Islet of Langerhans (tissue), 1 donor: ENCODE measurements around the gene SMAD6.

Source experiments
- FAIRE-seq: peaks from one replicate; lab custom pipeline; 2011; peaks lifted over from hg19 to GRCh38; lab: Jason Lieb, UNC

SMAD6 gene

DNA sequence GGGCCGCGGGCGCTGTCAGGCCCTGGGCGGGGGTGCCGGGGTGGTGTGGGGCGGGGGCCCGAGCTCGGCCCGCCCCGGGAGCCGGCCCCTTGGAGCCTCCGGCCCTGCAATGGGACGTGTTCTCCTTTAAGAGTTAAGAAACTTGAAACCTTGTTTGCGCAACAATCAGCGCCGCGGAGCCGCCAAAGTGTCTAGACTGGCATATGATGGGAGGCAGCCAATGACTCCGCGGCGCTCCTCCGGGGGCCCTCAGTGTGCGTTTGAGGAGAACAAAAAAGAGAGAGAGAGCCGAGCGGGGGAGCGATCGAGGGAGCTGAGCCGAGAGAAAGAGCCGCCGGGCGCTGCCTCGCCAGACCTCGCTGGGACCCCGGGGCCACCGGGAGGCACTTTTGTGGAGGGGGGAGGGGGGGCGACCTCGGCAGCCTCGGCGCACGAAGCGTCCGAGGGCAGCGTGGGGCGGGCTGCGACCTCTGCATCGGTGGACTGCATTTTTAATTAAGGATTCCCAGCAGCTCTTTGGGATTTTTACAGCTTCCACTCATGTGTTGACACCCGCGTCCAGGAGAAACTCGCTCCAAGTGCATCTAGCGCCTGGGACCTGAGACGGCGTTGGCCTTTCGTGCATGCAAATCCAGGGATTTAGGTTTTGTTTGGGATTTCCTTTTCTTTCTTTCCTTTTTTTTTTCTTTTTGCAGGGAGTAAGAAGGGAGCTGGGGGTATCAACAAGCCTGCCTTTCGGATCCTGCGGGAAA lies at the start of gene SMAD6:
SMAD6 (plus strand) TSS at position 202 of the 752 bp plus-strand sequence. CDS start 1,023 bp downstream, outside the sequence.
- no peak for FAIRE-seq

DNA sequence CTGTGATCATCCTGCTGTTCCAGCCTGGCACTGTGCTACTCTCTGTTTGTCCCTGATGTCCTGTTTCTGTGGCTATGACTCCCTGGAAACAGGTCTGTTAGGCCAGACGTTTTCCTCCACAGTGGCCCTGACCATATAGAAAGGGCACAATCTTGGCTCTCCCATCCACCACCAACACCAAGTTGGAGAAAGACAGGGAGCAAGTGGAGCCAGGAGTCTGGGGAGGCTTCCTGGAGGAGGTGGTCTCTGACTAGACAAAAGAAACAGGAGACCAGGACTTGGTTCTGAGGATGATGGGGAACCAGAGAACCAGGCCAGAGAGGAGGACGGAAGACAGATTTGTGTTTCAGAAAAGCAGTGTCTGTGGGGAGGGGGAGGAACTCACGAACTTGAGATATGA lies 49.2 kb upstream of the SMAD6 start:
- no peak for FAIRE-seq

DNA sequence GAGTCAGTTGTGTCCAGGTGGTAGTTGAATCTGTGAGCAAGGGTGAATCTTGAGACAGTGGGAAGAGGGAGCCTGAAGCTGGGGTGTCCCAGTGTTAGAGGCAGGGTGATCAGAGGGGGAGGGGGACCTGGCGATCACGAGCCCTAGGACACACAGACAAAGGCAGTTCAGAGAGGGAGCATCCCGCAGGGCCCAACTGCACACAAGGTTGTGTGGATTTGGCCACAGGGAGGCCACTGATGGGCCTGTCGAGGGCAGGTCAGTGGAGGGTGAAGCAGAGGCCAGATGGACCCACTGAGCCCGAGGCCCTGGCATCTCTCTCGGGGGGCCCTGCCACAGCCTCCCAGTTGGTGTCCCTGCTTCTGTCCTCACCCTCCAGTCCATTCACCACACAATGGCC lies 48.6 kb upstream of the SMAD6 start:
- FAIRE-seq = no peak

DNA sequence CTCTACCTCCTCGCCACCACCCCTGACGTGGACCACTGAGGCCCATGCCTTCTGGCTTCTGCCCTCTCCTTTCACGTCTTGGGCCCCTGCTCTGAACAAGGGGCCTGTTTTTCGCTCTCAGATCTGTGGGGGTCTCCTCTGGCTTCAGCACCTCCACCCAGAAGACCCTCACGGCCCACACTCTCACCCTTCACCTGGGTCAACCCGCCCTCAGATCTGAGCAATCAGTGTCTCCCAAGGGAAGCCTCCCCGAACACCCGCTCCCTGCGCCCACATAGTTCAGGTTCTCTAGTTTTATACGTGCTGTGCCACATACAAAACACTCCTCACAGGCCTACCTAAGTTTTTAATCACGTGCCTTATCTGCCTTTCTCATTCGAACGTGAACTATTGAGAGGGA lies 48.2 kb upstream of the SMAD6 start:
- no peak for FAIRE-seq

DNA sequence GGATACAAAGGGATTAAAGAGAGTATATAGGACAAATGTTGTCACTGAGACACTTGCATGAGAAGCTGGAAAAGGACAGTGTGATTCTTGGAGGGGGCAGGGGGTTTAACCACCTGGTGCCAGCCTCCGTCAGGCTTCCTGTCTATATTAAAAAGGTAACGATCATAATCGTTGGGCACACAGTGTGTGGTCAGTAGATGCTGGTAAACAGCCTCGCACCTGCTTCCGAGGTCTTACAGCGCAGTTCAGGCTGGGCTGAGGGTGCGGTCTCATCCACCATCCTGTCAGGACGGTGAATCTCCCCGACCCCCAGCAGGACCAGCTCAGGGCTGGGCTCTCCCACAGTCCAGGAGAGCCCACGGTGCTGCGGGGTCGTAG lies 47.7 kb upstream of the SMAD6 start:
- no peak for FAIRE-seq

DNA sequence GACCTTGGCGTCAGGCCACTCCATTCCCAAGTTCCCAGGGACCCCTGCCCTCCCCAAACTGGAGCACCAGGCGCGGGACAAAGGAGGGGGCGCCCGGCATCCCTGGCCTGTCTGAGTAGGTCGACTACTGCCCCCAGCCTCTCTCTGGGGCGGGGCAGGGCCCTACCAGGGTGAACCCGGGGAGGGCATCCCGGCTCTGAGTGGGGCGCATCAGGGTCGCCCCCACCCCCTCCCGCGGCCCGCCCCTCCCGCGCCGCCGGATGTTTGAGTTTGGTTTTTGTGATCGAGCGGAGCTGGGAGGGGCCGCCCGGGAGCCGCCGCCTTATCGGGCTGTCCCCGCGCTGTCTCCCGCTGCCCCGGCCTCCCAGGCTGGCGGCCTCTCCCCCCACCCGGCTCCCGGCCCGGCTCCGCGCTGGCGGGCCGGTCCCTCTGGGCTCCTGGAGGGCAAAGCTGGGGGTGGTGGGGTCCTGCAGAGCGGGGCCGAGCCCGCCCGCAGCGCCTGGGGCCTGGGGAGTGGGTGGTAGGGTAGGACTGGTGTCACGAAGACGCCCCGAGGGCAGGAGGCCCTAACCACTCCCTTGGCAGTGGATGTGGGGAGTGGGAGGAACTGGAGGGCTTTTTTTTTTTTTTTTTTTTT lies 47.2 kb upstream of the SMAD6 start:
- FAIRE-seq = no peak

DNA sequence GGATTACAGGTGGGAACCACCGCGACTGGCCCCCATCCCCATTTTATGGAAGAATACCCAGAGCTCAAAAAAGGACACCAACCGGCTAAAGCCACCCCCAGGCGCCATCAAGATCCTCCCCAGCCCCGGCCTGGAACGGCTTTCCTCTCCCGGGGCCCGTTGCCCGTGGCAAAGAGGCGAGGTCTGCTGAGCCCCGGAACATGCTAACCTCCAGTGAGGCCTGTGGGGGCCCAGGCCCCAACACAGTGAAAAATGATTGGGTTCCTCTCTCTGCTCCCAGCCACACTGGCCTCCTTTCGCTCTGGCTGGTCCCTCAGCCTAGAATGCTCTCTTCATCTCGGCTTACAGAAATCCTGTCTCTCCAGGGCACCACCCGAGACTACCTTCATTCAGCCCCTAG lies 46.5 kb upstream of the SMAD6 start:
- no peak for FAIRE-seq

DNA sequence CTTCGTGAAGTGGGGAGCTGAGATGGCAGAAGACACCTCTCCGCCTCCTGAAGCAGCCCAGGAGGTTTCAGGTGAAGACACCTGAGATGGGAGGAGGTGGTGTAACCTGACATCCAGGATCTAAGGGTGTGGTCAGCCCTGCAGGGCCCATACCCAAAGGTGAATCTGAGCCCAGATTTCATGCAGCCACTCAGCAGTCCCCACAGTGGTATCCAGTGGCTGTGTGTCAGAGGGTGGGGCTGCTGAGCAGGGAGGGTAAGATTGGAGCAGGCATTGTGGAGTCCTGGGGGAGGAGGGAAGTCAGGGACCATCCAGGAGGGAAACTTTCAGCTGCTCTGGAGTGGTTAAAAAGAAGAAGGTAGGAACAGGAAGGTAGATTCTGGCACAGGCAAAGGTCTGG lies 46.0 kb upstream of the SMAD6 start:
- FAIRE-seq = no peak

DNA sequence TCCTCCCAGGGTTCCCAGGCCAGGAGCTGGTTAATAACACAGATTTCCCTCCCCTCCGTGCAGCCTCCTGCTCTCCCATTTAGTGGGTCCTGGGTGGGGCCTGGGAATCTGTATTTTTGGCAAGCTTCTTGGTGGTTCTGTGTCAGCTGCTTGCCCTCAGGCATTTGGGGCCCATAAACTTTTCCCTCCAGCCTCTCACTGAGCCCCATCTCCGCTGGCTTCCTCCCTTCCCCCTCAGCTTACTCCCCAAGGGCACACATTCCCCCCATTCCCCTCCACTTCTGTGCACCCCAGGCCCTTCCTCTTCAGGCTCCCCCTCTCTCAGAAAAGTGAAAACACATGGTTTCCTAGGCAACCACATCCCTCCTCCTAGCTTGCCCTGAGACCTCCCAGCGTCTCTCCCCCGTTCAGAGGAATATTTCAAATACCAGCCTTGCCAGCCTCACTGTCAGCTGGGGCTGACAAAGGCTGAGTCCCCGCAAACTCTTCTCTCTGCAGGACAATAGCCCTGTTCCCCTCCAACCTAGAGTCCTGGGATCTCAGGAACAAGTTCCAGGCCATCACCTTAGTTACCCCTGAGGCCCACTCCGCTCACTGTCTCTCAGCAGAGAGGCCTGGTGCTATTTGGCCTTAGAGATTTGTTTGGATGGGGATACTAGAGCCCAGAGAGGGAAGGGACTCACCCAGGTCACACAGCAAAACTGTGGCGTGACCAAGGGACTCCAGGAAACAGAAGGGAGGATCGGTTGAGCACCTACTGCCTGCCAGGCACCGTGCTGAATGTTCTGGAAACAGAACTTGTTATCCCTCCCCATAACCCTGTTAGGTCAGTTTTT lies 44.6 kb upstream of the SMAD6 start:
- FAIRE-seq = no peak

DNA sequence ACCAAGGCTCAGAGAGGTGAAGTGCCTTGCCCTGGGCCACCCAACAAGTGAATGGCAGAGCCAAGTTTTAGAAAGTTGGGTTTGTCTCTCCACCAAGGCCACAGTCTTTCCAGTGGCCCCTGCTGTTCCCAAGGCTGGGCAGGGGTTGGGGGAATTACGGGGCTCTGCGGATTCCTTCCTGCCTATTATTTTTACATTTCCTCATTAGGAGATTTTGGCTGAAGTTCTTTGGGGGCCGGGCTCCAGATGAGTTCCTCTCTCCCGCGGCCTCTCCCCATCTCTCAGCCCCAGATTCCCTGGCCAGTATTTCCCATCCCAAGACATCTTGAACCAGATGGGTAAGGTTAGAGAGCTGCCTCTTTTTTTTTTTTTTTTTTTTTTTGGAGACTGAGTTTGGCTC lies 44.0 kb upstream of the SMAD6 start:
- no peak for FAIRE-seq

DNA sequence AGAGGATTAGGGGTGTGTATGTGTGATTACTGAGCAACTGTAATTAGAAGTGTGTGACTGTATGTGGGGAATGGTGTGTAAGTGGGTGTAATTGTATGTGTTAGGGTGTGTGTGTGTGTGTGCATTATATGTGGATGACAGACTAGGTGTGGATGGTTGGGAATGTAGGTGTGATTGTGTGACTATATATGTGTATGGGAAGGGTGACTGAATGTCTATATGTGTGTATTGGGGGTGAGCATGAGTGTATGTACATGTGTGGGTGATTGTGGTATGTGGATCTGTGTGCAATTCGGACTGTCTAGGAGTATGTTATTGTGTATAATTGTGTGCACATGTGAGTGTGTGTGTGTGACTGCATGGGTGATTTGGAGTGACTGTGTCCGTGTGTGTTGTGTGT lies 43.2 kb upstream of the SMAD6 start:
- FAIRE-seq = no peak

DNA sequence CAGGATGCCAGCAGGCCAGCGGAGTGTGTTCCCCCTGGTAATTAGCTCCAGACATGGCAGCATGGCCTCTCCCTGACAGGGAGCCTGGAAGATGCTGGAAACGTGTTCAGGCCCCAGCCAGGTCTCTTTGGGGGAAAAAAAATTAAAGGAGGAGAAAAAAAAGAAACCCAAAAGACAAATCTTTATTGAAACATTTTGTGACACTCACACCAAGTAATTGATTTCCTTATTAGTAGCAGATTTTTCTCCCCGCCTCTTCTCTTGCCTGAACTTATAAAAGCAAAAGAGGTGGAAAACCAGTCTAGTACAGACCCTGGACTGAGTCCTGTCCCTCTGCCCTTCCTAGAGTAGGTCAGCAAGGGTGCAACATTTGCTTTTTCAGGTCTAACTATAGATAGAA lies 42.7 kb upstream of the SMAD6 start:
- FAIRE-seq = no peak

DNA sequence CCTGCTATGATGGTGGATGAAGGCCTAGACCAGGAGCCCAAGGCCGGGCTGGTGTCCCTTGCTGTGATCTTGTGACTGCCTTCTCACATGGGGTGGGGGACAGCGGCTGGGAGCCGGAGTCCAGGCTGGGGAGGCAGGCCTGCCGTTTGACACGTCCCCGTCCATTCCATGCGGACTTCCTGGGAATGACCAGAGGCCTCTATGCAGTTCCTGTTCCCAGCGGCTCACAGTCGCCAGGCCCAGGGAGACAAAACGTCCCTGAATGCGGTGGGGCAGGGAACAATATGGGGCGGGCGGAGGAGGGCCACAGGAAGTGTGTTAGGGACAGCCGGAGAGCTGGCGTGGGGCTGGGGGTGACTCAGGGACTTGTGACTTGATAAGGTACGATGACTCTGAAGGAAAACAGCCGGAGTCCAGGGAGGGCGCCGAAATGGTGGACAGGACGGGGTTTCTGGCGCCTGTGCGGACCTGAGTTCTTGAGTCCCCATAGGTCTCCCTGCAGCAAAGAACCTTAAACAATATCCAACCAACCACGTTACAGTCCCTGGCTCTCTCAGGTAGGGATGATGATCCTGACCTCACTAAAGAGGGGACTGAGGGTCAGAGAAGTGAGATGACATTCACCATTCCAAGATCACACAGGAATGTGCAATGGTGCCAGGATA lies 40.5 kb upstream of the SMAD6 start:
- no peak for FAIRE-seq

DNA sequence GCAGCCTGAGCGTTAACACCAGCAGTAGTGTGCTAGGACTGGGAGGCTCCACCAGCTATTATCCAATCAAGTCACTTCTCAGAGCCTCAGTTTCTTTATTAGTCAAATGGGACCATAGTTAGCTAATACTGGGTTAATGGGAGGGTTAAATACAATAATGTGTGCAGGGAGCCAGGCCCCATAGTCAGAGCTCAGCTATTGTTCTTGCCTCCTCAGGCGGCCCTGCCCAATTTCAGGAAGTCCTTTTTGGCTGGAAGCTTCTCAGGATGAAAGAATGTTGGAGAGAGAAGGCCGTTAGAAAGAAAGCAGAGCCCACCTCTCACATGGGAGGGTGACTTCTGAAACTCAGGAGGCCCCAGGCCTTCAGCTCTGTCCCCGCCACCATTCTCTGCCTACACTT lies 39.5 kb upstream of the SMAD6 start:
- no peak for FAIRE-seq

DNA sequence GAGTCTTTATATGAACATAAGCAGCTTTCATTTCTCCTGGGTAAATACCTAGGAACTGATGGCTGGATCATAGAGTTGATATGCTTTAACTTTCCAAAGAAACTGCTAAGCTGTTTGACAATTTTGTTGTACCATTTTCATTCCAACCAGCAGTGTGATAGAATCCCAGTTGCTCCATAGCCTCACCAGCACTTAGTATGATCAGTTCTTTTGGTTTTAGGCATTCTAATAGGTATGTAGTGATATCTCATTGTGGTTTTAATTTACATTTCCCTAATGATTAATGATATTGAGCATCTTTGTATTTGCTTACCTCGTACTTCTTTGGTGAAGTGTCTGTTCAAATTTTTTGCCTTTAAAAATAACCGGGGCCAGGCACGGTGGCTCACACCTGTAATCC lies 38.4 kb upstream of the SMAD6 start:
- FAIRE-seq = no peak

DNA sequence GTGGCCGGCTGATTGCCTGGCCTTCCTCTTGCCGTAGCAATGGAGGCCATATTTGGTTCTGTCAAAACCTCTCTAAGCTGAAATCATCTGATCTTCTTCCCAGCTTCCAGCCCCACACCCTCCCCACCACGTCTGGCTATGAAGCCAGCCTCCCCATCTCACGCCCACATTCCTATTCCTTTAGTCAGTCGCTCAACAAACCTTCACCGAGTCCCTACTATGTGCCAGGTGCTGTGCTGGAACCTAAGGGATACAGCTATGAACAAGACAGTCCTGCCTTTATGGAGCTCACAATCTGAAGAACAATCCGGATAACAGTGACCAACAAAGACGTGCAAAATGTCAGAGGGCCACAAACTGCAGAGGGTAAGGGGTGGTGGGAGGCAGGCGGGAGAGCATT lies 31.9 kb upstream of the SMAD6 start:
- no peak for FAIRE-seq

DNA sequence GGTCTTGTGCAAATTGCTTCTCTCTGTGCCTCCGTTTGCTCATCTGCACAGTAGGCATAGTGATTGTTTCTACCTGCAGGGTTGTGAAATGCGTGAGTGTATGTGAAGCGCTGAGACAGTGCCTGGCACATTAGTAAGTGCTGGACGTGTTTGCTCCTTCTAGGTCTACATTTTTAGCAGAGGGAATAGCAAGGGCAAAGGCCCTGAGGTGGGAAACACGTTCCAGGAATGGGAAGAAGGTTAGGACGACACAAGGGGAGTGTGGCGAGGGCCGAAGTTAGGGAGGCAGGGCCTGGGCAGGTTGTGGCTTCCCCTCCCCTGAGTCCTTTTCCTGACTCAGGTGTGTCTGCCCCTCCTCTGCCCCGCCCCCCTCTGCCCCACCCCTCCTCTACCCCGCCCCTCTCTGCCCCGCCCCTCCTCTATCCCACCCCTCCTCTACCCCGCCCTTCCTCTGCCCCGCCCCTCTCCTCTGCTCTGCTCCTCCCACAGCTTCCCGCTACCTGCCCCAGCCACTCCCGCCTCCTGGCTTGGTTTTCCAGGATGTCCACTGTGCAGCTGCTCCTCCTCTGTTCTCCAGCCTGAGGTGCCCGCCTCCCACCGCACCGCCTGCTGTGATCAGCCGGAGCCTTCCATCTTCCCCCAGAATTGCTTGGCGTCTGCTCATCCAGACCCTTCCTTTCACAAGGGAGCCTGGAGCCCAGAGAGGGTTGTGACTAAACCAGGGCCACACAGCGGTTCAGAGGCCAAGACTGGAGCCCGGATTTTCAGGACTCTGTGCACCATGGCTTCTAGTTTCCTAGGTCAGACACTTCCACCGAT lies 31.1 kb upstream of the SMAD6 start:
- no peak for FAIRE-seq

DNA sequence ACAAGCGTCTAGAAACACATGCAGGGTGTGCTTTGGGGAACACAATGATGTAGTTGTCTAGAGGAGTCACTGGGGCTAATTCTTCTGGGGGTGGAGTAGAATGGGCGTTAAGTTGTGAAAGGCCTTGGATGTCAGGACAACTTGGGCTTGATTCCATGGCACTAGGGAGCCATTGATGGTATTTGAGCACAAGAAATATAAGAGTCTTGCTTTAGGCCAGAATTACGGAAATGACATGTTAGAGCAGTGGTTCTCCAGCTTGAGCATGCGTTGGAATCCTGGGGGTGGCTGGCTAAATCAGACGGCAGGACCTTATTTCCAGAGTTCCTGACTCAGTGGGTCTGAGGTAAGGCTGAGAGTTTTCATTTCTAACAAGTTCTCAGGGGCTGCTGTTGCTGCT lies 29.2 kb upstream of the SMAD6 start:
- no peak for FAIRE-seq

DNA sequence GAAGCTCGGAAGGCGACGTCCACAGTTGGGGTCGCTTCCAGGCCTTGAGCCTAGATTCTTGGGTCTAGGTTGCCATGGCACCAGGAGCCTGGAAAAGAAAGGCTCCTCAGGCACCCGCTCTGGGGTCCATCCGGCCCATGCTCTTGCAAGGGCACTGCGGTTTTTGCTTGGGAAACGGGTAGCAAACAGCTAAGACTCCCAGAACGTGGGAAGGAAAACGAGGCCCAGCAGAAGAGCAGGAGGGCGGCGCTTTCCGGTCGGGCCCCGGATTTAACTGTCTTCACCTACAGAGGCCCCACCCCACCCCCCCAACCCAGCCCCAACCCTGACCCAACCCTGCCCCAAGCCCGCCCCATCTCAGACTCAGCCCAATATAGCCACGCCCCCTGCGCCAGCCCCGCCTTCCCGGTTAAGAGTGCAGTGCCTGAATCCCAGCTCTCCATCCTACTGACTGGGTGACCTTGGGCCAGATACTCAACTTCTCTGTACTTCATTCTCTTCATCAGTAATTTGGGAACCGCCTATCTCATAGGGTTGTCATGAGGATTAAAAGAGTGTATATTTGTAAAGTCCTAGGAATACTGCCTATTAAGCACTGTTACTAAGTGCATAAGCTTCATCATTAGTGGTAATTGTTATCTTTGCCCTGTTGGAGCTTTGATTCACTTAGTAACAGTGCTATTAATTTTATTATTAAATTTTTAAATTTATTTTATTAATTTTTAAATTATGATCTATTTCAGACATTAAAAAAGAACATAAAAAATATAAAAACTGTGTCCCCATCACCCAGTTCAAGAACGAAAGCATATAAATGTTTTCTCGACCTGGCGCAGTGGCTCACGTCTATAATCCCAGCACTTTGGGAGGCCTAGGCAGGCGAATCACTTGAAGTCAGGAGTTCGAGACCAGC lies 28.4 kb upstream of the SMAD6 start:
- no peak for FAIRE-seq

DNA sequence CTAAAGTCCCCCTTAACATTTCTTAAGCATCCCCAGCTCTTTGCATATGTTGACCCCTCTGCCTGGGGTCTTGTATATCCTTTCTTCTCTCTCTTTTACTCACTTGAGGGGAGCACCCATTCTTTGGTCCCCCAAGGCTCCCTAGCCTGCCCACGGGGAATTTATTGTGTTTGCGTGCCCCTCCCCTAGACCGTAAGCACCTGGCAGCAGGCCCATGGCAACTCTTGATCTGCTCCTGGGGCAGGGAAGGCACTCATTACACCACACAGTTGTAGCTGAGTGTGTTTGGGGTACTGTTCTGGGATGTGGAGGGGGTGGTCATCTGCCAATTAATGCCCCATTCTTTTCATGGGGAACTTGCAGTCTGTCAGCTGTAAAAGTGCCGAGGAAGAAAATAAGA lies 27.3 kb upstream of the SMAD6 start:
- no peak for FAIRE-seq

DNA sequence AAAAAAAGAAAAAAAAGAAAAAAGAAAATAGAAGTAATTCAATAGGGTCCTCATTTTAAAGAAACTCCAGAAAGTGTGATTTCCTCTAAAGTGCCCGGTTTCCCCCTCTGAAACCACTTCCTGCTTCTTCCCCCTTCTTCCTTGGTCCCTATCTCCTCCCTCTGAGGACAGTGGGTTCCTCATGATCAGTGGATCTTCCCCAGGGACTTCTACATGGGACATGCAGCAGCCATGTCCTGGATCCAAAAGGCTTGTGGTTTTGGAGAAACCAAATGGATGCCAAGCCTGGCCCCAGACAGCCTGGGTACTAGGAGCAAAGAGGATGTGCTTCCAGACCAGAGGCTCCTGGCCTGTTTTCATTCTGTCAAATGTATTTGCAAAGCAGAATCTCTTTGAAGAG lies 26.6 kb upstream of the SMAD6 start:
- FAIRE-seq = no peak
